ENCODE measurements around the gene DPEP2. TPM values are rescaled to one million over a fixed set of nuclear protein-coding genes. Genes with fewer than 3 reads are reported as not detected.

Gene DPEP2
- total and polyA plus RNA-seq, 2 of the 13 experiments (the other 11 are each of a cell fraction or from before 2014, with no cell fraction given) = 0.18 TPM; not detected in 1

GRCh38 chr16:67939507-67940445 lies 59.5 kb downstream of the DPEP2 start (continued):
- 0 out of 2 replicates have a peak, but pooled peaks have one; percentile 48 for TF ChIP-seq TMF1 (CRISPR knock-in tag; IDR thresholded peaks at IDR 0.05; ENCODE audit: low read depth)
- no peak; the same call in 1 of the 2 replicates for TF ChIP-seq ZNF136 (CRISPR knock-in tag; IDR thresholded peaks at IDR 0.05; ENCODE audit: low read depth)
- TF ChIP-seq ZBTB3 (CRISPR knock-in tag; IDR thresholded peaks at IDR 0.05; ENCODE audit: borderline replicate concordance, low read depth) = no peak
- TF ChIP-seq ZNF431 (CRISPR knock-in tag; IDR thresholded peaks at IDR 0.05; ENCODE audit: borderline replicate concordance, low read depth) = no peak
- no peak for TF ChIP-seq NONO (IDR thresholded peaks at IDR 0.05)
- TF ChIP-seq NONO (CRISPR knock-in tag; conservative IDR thresholded peaks at IDR 0.05) = 0 out of 2 replicates have a peak, but pooled peaks have one; percentile 54
- 0 out of 2 replicates have a peak, but pooled peaks have one; percentile 69 for TF ChIP-seq NFIB (CRISPR knock-in tag; IDR thresholded peaks at IDR 0.05; ENCODE audit: borderline replicate concordance)
- peak; percentile 46 for TF ChIP-seq POLR2G (IDR thresholded peaks at IDR 0.05; ENCODE audit: low read depth, low read length)
- TF ChIP-seq ZMYM3 (CRISPR knock-in tag; IDR thresholded peaks at IDR 0.05) = no peak; the same call in 1 of the 2 replicates
- TF ChIP-seq, protein P1, sequence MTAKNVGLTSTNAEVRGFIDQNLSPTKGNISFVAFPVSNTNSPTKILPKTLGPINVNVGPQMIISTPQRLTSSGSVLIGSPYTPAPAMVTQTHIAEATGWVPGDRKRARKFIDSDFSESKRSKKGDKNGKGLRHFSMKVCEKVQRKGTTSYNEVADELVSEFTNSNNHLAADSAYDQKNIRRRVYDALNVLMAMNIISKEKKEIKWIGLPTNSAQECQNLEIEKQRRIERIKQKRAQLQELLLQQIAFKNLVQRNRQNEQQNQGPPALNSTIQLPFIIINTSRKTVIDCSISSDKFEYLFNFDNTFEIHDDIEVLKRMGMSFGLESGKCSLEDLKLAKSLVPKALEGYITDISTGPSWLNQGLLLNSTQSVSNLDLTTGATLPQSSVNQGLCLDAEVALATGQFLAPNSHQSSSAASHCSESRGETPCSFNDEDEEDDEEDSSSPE (CRISPR knock-in tag; IDR thresholded peaks at IDR 0.05) = no peak
- no peak for TF ChIP-seq KAT8 (CRISPR knock-in tag; IDR thresholded peaks at IDR 0.05)
- TF ChIP-seq ETS1 (CRISPR knock-in tag; IDR thresholded peaks at IDR 0.05) = no peak
- TF ChIP-seq BRD4 (CRISPR knock-in tag; IDR thresholded peaks at IDR 0.05) = no peak
- 0 out of 2 replicates have a peak, but pooled peaks have one; percentile 4 for TF ChIP-seq GABPB1 (CRISPR knock-in tag; IDR thresholded peaks at IDR 0.05)
- TF ChIP-seq, protein P2, sequence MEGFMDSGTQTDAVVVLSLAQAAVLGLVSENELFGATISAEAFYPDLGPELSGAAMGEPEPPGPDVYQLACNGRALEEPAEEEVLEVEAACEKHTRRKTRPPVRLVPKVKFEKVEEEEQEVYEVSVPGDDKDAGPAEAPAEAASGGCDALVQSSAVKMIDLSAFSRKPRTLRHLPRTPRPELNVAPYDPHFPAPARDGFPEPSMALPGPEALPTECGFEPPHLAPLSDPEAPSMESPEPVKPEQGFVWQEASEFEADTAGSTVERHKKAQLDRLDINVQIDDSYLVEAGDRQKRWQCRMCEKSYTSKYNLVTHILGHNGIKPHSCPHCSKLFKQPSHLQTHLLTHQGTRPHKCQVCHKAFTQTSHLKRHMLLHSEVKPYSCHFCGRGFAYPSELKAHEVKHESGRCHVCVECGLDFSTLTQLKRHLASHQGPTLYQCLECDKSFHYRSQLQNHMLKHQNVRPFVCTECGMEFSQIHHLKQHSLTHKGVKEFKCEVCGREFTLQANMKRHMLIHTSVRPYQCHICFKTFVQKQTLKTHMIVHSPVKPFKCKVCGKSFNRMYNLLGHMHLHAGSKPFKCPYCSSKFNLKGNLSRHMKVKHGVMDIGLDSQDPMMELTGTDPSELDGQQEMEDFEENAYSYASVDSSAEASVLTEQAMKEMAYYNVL (CRISPR knock-in tag; IDR thresholded peaks at IDR 0.05; ENCODE audit: borderline replicate concordance) = no peak
- TF ChIP-seq, protein P3, sequence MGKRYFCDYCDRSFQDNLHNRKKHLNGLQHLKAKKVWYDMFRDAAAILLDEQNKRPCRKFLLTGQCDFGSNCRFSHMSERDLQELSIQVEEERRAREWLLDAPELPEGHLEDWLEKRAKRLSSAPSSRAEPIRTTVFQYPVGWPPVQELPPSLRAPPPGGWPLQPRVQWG (CRISPR knock-in tag; IDR thresholded peaks at IDR 0.05; ENCODE audit: borderline replicate concordance, low read depth) = no peak
- TF ChIP-seq ZNF264 (CRISPR knock-in tag; IDR thresholded peaks at IDR 0.05) = no peak
- TF ChIP-seq FOXJ3 (CRISPR knock-in tag; IDR thresholded peaks at IDR 0.05; ENCODE audit: borderline replicate concordance) = no peak
- TF ChIP-seq THYN1 (CRISPR knock-in tag; IDR thresholded peaks at IDR 0.05; ENCODE audit: borderline replicate concordance, low read depth) = no peak
- TF ChIP-seq KDM6A (CRISPR knock-in tag; IDR thresholded peaks at IDR 0.05; ENCODE audit: low read depth) = no peak
- no peak for TF ChIP-seq RFXANK (CRISPR knock-in tag; IDR thresholded peaks at IDR 0.05)
- no peak; the same call in 1 of the 2 replicates for TF ChIP-seq KMT2A (CRISPR knock-in tag; IDR thresholded peaks at IDR 0.05)
- TF ChIP-seq PITX1 (CRISPR knock-in tag; IDR thresholded peaks at IDR 0.05) = no peak

All from HepG2 (cell line).